H1 (cell line): Measurements from ENCODE around the gene COL5A3. TPM values are rescaled to one million over a fixed set of nuclear protein-coding genes. Genes with fewer than 3 reads are reported as not detected.

ENCODE experiments used
- ASH2L ChIP-seq: fragments of 200-600, 300-600 bp; sonication (generic); IDR thresholded peaks from one replicate; pipeline ENCODE4 v1.7.1; 2017; ENCODE audit warnings: low read length
- CEBPB ChIP-seq: IDR thresholded peaks from 2 replicates; pipeline ENCODE4 v1.6.1; 2012; ENCODE audit warnings: low read depth, low read length
- GABPA ChIP-seq: IDR thresholded peaks from 2 replicates; pipeline ENCODE4 v1.6.1; 2011; ENCODE audit warnings: mild to moderate bottlenecking, low read length, moderate library complexity, borderline replicate concordance; ENCODE audit not compliant: insufficient read depth
- KDM4A ChIP-seq: IDR thresholded peaks from one replicate; pipeline ENCODE4 v1.7.1; 2012; ENCODE audit warnings: low read depth, mild to moderate bottlenecking, moderate library complexity, low read length, inconsistent platforms; ENCODE audit not compliant: severe bottlenecking
- NRF1 ChIP-seq: IDR thresholded peaks from 2 replicates; pipeline ENCODE4 v1.6.1; 2011; ENCODE audit warnings: mild to moderate bottlenecking, low read depth, low read length, improper control_type of control experiment
- POLR2AphosphoS5 ChIP-seq: IDR thresholded peaks from 2 replicates; pipeline ENCODE4 v1.6.1; 2011; ENCODE audit warnings: low read depth, low read length
- RFX5 ChIP-seq: IDR thresholded peaks from 2 replicates; pipeline ENCODE4 v1.6.1; 2011; ENCODE audit warnings: low read depth, low read length, improper control_type of control experiment, borderline replicate concordance
- SIRT6 ChIP-seq: IDR thresholded peaks from one replicate; pipeline ENCODE4 v1.7.1; 2012; ENCODE audit warnings: low read length, inconsistent platforms
- TAF1 ChIP-seq: IDR thresholded peaks from 2 replicates; pipeline ENCODE4 v1.6.1; 2011; ENCODE audit warnings: mild to moderate bottlenecking, low read depth, low read length
- polyA plus RNA-seq, 7 experiments: library from polyadenylated mRNA; depleted of rRNA in 3 of 7; stranded (reverse) in 5 of 7; unstranded in 2 of 7; fragments of >200 nt in 5 of 7; fragments of 200-250 nt in 2 of 7; gene quantifications; 1 replicate in 5 of 7; 2 replicates in 1 of 7; 4 replicates in 1 of 7; pipeline versions ENCODE4 v1.2.1 to v1.2.3, GENCODE V29; 2011 to 2013; ENCODE audit warnings: missing spikeins in 2 of 7, mixed read lengths in 2 of 7
- total RNA-seq: library from RNA; stranded (reverse); fragmentation: NEBNext Ultra II Directional; extraction: Animal tissue kit (Norgen Biotek cat#: 25700); gene quantifications from 2 replicates; pipeline ENCODE4 v1.2.1, GENCODE V29; 2021
- TF ChIP-seq, protein P1 (sequence below): fragments of 300-600 bp; sonication (generic); IDR thresholded peaks from 2 replicates; pipeline ENCODE4 v1.7.1; 2012; ENCODE audit warnings: low read length, moderate library complexity, mild to moderate bottlenecking, inconsistent platforms; ENCODE audit not compliant: insufficient replicate concordance
- TF ChIP-seq, protein P2 (sequence below): IDR thresholded peaks from 2 replicates; pipeline ENCODE4 v1.6.1; 2011; ENCODE audit warnings: low read length, improper control_type of control experiment

COL5A3 gene
- total and polyA plus RNA-seq, 2 of the 8 experiments (the other 6 are each of a cell fraction or from before 2014, with no cell fraction given): 0.67 to 0.74 TPM

DNA sequence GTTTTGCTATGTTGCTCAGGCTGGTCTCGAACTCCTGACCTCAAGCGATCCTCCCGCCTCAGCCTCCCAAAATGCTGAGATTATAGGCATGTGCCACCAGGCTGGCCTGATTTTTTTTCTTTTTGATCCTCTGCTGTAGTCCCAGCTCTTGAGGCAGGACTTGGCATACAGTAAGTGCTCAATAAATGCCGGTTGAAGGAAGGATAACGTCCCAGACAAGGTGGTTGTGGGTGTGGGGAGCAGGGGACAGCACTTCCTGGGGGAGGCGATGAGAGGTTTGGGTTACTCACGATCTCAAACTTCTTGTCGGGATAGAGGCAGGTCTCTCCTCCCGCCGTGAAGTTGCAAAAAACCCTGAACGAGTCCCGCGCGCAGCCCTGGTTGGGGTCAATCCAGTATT is 44.3 kb downstream of the COL5A3 start (continued):
- TF ChIP-seq, protein P1, sequence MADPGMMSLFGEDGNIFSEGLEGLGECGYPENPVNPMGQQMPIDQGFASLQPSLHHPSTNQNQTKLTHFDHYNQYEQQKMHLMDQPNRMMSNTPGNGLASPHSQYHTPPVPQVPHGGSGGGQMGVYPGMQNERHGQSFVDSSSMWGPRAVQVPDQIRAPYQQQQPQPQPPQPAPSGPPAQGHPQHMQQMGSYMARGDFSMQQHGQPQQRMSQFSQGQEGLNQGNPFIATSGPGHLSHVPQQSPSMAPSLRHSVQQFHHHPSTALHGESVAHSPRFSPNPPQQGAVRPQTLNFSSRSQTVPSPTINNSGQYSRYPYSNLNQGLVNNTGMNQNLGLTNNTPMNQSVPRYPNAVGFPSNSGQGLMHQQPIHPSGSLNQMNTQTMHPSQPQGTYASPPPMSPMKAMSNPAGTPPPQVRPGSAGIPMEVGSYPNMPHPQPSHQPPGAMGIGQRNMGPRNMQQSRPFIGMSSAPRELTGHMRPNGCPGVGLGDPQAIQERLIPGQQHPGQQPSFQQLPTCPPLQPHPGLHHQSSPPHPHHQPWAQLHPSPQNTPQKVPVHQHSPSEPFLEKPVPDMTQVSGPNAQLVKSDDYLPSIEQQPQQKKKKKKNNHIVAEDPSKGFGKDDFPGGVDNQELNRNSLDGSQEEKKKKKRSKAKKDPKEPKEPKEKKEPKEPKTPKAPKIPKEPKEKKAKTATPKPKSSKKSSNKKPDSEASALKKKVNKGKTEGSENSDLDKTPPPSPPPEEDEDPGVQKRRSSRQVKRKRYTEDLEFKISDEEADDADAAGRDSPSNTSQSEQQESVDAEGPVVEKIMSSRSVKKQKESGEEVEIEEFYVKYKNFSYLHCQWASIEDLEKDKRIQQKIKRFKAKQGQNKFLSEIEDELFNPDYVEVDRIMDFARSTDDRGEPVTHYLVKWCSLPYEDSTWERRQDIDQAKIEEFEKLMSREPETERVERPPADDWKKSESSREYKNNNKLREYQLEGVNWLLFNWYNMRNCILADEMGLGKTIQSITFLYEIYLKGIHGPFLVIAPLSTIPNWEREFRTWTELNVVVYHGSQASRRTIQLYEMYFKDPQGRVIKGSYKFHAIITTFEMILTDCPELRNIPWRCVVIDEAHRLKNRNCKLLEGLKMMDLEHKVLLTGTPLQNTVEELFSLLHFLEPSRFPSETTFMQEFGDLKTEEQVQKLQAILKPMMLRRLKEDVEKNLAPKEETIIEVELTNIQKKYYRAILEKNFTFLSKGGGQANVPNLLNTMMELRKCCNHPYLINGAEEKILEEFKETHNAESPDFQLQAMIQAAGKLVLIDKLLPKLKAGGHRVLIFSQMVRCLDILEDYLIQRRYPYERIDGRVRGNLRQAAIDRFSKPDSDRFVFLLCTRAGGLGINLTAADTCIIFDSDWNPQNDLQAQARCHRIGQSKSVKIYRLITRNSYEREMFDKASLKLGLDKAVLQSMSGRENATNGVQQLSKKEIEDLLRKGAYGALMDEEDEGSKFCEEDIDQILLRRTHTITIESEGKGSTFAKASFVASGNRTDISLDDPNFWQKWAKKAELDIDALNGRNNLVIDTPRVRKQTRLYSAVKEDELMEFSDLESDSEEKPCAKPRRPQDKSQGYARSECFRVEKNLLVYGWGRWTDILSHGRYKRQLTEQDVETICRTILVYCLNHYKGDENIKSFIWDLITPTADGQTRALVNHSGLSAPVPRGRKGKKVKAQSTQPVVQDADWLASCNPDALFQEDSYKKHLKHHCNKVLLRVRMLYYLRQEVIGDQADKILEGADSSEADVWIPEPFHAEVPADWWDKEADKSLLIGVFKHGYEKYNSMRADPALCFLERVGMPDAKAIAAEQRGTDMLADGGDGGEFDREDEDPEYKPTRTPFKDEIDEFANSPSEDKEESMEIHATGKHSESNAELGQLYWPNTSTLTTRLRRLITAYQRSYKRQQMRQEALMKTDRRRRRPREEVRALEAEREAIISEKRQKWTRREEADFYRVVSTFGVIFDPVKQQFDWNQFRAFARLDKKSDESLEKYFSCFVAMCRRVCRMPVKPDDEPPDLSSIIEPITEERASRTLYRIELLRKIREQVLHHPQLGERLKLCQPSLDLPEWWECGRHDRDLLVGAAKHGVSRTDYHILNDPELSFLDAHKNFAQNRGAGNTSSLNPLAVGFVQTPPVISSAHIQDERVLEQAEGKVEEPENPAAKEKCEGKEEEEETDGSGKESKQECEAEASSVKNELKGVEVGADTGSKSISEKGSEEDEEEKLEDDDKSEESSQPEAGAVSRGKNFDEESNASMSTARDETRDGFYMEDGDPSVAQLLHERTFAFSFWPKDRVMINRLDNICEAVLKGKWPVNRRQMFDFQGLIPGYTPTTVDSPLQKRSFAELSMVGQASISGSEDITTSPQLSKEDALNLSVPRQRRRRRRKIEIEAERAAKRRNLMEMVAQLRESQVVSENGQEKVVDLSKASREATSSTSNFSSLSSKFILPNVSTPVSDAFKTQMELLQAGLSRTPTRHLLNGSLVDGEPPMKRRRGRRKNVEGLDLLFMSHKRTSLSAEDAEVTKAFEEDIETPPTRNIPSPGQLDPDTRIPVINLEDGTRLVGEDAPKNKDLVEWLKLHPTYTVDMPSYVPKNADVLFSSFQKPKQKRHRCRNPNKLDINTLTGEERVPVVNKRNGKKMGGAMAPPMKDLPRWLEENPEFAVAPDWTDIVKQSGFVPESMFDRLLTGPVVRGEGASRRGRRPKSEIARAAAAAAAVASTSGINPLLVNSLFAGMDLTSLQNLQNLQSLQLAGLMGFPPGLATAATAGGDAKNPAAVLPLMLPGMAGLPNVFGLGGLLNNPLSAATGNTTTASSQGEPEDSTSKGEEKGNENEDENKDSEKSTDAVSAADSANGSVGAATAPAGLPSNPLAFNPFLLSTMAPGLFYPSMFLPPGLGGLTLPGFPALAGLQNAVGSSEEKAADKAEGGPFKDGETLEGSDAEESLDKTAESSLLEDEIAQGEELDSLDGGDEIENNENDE: no peak
- TF ChIP-seq CEBPB (no peak), NRF1 (no peak), ASH2L (no peak), TAF1 (no peak), GABPA (no peak), RFX5 (no peak), POLR2AphosphoS5 (no peak), KDM4A (no peak), SIRT6 (no peak)
- TF ChIP-seq, protein P2, sequence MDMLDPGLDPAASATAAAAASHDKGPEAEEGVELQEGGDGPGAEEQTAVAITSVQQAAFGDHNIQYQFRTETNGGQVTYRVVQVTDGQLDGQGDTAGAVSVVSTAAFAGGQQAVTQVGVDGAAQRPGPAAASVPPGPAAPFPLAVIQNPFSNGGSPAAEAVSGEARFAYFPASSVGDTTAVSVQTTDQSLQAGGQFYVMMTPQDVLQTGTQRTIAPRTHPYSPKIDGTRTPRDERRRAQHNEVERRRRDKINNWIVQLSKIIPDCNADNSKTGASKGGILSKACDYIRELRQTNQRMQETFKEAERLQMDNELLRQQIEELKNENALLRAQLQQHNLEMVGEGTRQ: no peak
